NCI-H1436 (cell line): Measurements from ENCODE around the gene TPD52L2.
A peak's percentile ranks its signal among the peaks of the same experiment; 100 is the strongest.

Experiments used
- DNase-seq: peaks from one replicate; lab custom pipeline; 2025; lab: John Stamatoyannopoulos, UW

Gene TPD52L2

GRCh38 chr20:63864978-63865640 lies at the start of gene TPD52L2:
TPD52L2 (plus strand) TSS chr20:63865270; CDS start chr20:63865366, 96 bp downstream.
- peak; percentile 98 for DNase-seq

GRCh38 chr20:63815615-63816253 lies 49.3 kb upstream of the TPD52L2 start:
- DNase-seq: no peak

- no peak for DNase-seq
These were observed 45.7 kb upstream of the TPD52L2 start for GRCh38 chr20:63819224-63819921.

GRCh38 chr20:63821811-63822210 lies 43.3 kb upstream of the TPD52L2 start:
- no peak for DNase-seq

- DNase-seq: no peak
These were observed 42.8 kb upstream of the TPD52L2 start for GRCh38 chr20:63822276-63822696.

GRCh38 chr20:63823691-63824311 lies 41.3 kb upstream of the TPD52L2 start:
- no peak for DNase-seq

GRCh38 chr20:63825331-63826118 lies 39.5 kb upstream of the TPD52L2 start:
- DNase-seq: no peak

- no peak for DNase-seq
These were observed 38.3 kb upstream of the TPD52L2 start for GRCh38 chr20:63826753-63827152.

GRCh38 chr20:63828124-63828523 lies 36.9 kb upstream of the TPD52L2 start:
- DNase-seq: no peak

- DNase-seq: no peak
These were observed 36.5 kb upstream of the TPD52L2 start for GRCh38 chr20:63828545-63828944.

- DNase-seq: no peak
These were observed 36.1 kb upstream of the TPD52L2 start for GRCh38 chr20:63828951-63829350.

GRCh38 chr20:63829603-63829944 lies 35.5 kb upstream of the TPD52L2 start:
- no peak for DNase-seq

GRCh38 chr20:63829945-63830835 lies 34.9 kb upstream of the TPD52L2 start:
- DNase-seq: no peak

- peak; percentile 19 for DNase-seq
These were observed 34.1 kb upstream of the TPD52L2 start, which contains the start of gene ZBTB46 for GRCh38 chr20:63830841-63831588. ZBTB46 (minus strand) TSS chr20:63831264; CDS start chr20:63790757, 40,507 bp downstream.

- DNase-seq: no peak
These were observed 33.5 kb upstream of the TPD52L2 start for GRCh38 chr20:63831646-63831992.

GRCh38 chr20:63831993-63832686 lies 32.9 kb upstream of the TPD52L2 start:
- DNase-seq: no peak

GRCh38 chr20:63833776-63834490 lies 31.1 kb upstream of the TPD52L2 start:
- DNase-seq: no peak

- DNase-seq: no peak
These were observed 30.6 kb upstream of the TPD52L2 start for GRCh38 chr20:63834491-63834880.
